Osteoblast (primary cell): ENCODE results near the gene ADGRD1. TPM values are rescaled to one million over a fixed set of nuclear protein-coding genes. Genes with fewer than 3 reads are reported as not detected.
A peak's percentile ranks its signal among the peaks of the same experiment; 100 is the strongest.

ENCODE experiments used
- DNase-seq: peaks from one replicate; pipeline ENCODE4 v3.0.0; 2011; ENCODE audit warnings: low spot score, mixed read lengths; ENCODE audit not compliant: insufficient read length; ENCODE audit errors: missing footprints
- H2AFZ ChIP-seq: 2 replicates; pipeline ENCODE4 v1.6.0; 2011; ENCODE audit warnings: mild to moderate bottlenecking, low read length
- H3K27ac ChIP-seq: 2 replicates; pipeline ENCODE4 v1.5.1; 2011; ENCODE audit warnings: mild to moderate bottlenecking, low read depth, low read length, moderate library complexity
- H3K27me3 ChIP-seq: 2 replicates; pipeline ENCODE4 v1.6.0; 2012; ENCODE audit warnings: mild to moderate bottlenecking, control low read depth, inconsistent platforms, low read length, moderate library complexity; ENCODE audit not compliant: insufficient read depth
- H3K36me3 ChIP-seq: 2 replicates; pipeline ENCODE4 v1.5.1; 2011; ENCODE audit warnings: mild to moderate bottlenecking, low read length, control low read depth, moderate library complexity; ENCODE audit not compliant: insufficient read depth
- H3K4me1 ChIP-seq: 2 replicates; pipeline ENCODE4 v1.5.1; 2011; ENCODE audit warnings: mild to moderate bottlenecking, low read length, control low read depth, moderate library complexity; ENCODE audit not compliant: insufficient read depth
- H3K4me2 ChIP-seq: 2 replicates; pipeline ENCODE4 v1.6.0; 2011; ENCODE audit warnings: mild to moderate bottlenecking, low read length; ENCODE audit not compliant: insufficient read depth
- H3K4me3 ChIP-seq: fragments of 200-600 bp; sonication (generic); 3 replicates; pipeline ENCODE4 v1.5.1; 2012; ENCODE audit warnings: mild to moderate bottlenecking, low read length, inconsistent platforms; ENCODE audit not compliant: insufficient read depth
- H3K79me2 ChIP-seq: 2 replicates; pipeline ENCODE4 v1.6.0; 2012; ENCODE audit warnings: mild to moderate bottlenecking, low read length, control low read depth, inconsistent platforms; ENCODE audit not compliant: insufficient read depth
- H3K9me3 ChIP-seq: 2 replicates; pipeline ENCODE4 v1.5.1; 2011; ENCODE audit warnings: low read depth, low read length, control low read depth
- H4K20me1 ChIP-seq: 2 replicates; pipeline ENCODE4 v1.6.0; 2012; ENCODE audit warnings: mild to moderate bottlenecking, low read length, control low read depth; ENCODE audit not compliant: insufficient read depth
- total RNA-seq: library from RNA; depleted of rRNA; stranded (reverse); fragments of >200 nt; gene quantifications from 2 replicates; pipeline ENCODE4 v1.2.3, GENCODE V29; 2012
- TF ChIP-seq, protein P1 (sequence below): IDR thresholded peaks from 2 replicates; pipeline ENCODE4 v1.5.1; 2011; ENCODE audit warnings: mild to moderate bottlenecking, low read depth, low read length, moderate library complexity; ENCODE audit errors: extremely low read depth

Gene ADGRD1
- total RNA-seq, 1 donor, result 0.72 TPM

- Histone ChIP-seq H3K36me3 (no peaks in the 10 kb centered on the region), H3K27me3 (no peaks in the 10 kb centered on the region), H3K4me2 (no peak overlapping the region), H2AFZ (no peak overlapping the region), H4K20me1 (no peaks in the 10 kb centered on the region), H3K4me3 (no peak overlapping the region), H3K27ac (no peak overlapping the region), H3K4me1 (no peaks in the 10 kb centered on the region), H3K79me2 (no peaks in the 10 kb centered on the region), H3K9me3 (no peaks in the 10 kb centered on the region)
- TF ChIP-seq, protein P1, sequence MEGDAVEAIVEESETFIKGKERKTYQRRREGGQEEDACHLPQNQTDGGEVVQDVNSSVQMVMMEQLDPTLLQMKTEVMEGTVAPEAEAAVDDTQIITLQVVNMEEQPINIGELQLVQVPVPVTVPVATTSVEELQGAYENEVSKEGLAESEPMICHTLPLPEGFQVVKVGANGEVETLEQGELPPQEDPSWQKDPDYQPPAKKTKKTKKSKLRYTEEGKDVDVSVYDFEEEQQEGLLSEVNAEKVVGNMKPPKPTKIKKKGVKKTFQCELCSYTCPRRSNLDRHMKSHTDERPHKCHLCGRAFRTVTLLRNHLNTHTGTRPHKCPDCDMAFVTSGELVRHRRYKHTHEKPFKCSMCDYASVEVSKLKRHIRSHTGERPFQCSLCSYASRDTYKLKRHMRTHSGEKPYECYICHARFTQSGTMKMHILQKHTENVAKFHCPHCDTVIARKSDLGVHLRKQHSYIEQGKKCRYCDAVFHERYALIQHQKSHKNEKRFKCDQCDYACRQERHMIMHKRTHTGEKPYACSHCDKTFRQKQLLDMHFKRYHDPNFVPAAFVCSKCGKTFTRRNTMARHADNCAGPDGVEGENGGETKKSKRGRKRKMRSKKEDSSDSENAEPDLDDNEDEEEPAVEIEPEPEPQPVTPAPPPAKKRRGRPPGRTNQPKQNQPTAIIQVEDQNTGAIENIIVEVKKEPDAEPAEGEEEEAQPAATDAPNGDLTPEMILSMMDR, result no peak
- DNase-seq, result peak; percentile 55
Observed at GRCh38 chr12:131091976-131092691, 138.4 kb downstream of the ADGRD1 start.

- Histone ChIP-seq H3K4me3 (no peak overlapping the region), H2AFZ (no peak overlapping the region), H3K4me1 (no peaks in the 10 kb centered on the region), H3K79me2 (no peaks in the 10 kb centered on the region), H3K36me3 (no peaks in the 10 kb centered on the region), H3K27me3 (no peaks in the 10 kb centered on the region), H3K9me3 (no peaks in the 10 kb centered on the region), H3K4me2 (no peak overlapping the region), H4K20me1 (no peaks in the 10 kb centered on the region), H3K27ac (no peak overlapping the region)
- TF ChIP-seq, protein P1, result no peak
- DNase-seq, result peak; percentile 86
Observed at GRCh38 chr12:131092901-131093603, 139.3 kb downstream of the ADGRD1 start.

DNA sequence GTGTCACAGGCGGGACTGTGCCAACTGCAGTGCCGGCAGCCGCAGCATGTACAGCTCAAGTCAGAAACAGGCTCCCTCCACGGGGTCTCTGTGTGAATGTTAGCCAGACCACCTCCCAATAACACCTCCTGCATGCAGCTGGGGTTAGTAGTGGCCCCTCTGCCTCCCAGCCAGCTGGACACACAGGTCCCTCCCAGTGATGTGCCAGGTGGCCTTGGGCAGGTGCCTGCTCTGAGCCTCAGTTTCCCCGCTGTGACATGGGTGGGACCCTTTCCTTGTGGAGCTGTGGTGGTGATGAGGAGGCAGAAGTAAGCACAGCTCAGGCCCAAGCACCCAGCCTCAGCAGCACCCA, 139.9 kb downstream of the ADGRD1 start:
- no peak overlapping the region for H3K4me2 ChIP-seq
- DNase-seq, result no peak
- no peaks in the 10 kb centered on the region for H3K27me3 ChIP-seq
- H3K4me1 ChIP-seq, result no peaks in the 10 kb centered on the region
- H3K4me3 ChIP-seq, result no peak overlapping the region
- no peak overlapping the region for H3K27ac ChIP-seq
- no peaks in the 10 kb centered on the region for H3K9me3 ChIP-seq
- H2AFZ ChIP-seq, result no peak overlapping the region
- H3K79me2 ChIP-seq, result no peaks in the 10 kb centered on the region
- no peaks in the 10 kb centered on the region for H3K36me3 ChIP-seq
- no peaks in the 10 kb centered on the region for H4K20me1 ChIP-seq
- TF ChIP-seq, protein P1, result no peak

DNA sequence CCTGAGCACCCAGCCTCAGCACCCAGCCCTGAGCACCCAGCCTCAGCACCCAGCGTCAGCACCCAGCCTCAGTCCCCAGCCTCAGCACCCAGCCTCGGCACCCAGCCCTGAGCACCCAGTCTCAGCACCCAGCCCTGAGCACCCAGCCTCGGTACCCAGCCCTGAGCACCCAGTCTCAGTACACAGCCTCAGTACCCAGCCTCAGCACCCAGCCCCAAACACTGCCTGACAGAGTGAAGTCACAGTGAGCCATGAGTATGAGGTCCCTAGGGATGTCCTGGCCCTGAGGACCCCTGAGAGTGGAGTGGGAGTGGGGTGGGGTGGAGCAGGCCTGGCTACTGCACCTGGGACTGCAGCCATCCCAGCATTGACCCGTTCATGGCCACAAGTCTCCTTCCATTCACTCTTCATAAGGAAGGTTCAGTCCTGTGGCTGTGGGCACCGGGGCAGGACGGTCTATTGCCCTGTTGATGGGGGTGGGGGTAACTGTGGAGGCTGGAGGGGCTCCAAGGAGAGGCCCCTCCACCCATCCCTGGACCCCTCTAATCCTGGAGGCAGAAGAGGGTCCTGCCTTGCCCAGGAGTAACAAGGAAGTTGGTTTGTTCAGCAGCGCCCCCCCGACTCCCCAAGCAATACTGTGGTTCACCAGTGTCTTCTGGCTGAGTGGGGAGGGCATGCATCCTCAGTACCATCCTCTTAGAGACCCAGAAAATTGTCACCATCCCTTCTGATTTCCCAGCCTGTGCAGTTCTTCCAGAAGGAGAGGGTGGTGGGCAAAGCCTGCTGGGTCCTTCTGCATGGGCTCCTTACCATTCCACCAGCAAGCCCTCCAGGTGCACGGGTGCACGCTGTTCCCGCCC, 140.5 kb downstream of the ADGRD1 start:
- TF ChIP-seq, protein P1, result no peak
- no peak overlapping the region for H3K4me2 ChIP-seq
- H3K4me3 ChIP-seq, result no peak overlapping the region
- no peaks in the 10 kb centered on the region for H3K27me3 ChIP-seq
- no peaks in the 10 kb centered on the region for H3K36me3 ChIP-seq
- peak; percentile 80 for DNase-seq
- no peak overlapping the region for H2AFZ ChIP-seq
- H4K20me1 ChIP-seq, result no peaks in the 10 kb centered on the region
- H3K27ac ChIP-seq, result no peak overlapping the region
- no peaks in the 10 kb centered on the region for H3K79me2 ChIP-seq
- no peaks in the 10 kb centered on the region for H3K9me3 ChIP-seq
- no peaks in the 10 kb centered on the region for H3K4me1 ChIP-seq
